GM21447 (cell line): ENCODE measurements around the gene MS4A10.

Experiments
- ATAC-seq: cut with Tn5 transposase; IDR thresholded peaks from one replicate; pipeline ENCODE4 v1.9.1; 2021; ENCODE audit not compliant: unreplicated experiment

MS4A10 gene

DNA sequence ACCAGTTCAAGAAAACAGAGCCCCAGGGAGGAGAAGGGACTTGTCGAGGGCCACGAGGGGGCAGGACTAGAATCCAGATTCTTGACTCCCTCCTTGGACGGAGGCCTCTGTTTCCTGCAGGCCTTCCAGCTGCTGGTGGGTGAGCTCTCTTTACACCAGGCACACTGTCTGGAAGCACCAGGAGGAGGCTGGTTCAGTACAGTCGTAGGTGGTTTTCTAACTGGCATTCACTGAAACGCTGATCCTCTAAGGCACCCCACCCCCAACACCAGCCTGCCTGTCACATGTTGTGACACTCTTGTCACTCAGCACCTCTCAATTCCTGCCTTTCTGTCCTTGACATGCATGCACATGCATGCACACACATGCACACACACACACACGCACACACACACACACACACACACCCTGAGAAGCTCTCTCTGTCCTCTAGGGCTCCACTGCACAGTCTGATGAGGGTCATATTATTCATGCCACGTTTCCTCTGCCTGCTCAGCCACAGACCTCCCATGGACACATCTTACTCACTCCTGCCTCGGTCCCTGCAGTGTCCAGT lies 751 bp downstream of the MS4A10 start:
- ATAC-seq = no peak

DNA sequence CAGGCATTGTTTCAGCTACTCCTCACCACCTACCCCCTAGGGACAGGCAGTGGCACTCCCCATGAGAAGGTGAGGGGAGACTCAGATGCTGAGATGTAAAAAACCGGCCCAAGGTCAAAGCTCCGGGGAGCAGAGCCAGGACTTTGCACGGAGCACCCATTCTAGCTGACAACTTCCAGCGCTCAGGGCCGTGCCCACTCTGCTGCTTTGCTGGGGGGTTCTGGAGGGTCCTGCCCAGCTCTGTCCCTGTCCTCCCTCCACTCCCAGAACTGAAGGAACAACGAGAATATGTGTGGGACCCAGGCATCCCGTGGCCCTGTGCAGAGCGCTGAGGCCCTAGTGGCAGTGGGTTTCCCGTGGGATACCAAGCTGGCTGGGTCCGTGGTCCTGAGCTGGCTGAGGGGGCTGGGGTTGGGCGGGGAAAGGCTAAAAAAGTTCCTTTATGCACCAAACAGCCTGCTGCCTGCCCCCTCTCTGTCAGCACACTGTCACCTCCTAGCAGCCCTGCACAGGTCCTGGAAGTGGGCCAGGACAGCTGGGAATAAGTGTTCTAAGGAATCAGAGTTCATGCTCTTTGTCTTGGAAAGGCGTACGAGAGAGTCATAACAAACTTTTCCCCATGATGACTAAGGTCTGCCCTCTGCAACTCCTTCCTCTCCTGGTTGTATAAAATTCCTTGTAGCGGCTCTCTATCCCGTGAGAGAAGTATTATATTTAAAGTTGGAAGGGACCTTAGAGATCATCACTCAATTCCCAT lies 1.9 kb downstream of the MS4A10 start:
- ATAC-seq = no peak

DNA sequence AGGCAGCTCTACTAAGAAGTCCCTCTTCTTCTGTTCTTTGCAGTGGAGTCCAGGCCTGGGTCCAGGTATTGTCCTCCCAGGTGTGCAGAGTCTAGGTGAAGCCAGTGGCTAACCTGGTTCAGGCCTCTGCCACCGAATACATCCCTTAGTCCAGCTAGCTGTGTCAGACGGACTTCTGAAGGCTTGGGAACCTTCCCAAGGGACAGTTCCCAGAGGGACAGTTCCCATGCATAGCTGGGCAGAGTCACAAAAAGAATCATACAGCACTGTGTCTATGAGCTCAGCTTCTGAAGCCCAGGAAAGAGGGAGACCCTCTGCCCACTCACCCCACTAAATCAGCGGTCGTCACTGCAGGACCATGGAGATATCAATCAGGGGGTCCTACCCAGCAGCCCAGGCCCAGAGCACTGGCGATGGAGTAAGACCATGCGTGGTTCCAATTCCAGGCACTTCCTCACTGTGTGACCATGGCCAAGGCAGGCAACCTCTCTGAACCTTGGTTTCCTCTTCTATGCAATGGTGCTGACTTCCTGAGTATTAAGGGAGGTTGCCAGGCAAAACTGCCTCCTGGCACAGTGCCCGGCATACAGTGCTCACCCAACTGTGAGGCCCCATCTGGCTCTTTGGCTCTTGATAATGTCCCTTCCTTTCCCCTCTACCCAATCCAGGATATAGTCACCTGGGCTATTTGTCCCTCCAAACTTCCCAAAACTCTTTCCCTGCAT lies 3.4 kb downstream of the MS4A10 start:
- ATAC-seq = no peak

DNA sequence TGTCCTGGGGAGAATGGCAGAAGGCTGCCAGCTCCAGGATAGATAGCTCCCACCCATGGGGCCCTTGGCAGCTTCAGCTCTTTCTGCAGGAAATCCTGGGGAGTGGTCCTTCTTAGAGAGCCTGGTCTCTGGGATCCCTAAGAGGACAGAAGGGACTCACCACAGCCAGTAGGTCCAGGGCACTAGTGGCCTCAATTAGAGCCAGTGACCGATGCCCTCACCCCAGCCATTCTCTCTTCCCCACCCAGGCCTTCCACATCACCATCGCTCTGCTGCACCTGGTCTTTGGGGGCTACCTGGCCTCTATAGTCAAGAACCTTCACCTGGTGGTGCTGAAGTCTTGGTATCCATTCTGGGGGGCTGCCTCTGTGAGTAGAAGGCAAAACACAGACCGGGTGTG lies 5.6 kb downstream of the MS4A10 start:
- no peak for ATAC-seq

DNA sequence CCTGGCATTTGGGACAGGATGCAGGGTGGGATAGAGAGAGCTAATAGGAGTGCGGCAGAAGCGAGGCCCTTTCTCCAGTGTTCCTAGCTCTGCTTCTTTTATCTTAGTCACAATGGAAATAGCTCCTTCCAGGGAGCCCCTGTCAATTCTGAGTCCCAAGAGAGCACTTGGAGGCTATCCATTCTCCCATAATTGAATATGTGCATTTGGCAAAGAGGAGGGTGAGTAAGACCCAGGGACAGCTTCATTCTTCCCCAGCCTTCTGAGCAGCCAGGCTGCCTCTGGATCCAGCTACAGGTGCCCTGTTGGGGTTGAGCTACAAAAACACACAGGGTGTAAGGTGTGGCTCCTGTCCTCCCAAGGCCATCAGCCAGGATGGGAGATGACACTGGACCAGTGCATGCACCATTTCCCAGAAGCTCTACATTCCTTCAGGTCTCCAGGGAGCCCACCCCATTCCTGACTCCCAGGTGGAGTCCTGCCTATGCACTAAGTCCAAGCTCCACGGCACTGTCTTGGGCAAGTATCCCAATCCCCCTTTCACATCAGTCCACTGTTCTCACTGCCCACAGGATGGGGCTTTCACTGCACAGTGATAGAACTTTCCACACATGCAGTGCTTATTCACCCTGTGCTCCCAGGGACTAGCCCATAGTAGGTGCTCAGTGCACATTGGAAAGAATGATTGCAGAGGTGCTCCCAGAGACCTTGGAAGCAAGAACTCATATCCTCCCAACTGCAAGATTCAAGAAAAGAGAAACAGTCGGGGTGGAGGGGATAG lies 6.2 kb downstream of the MS4A10 start:
- no peak for ATAC-seq

DNA sequence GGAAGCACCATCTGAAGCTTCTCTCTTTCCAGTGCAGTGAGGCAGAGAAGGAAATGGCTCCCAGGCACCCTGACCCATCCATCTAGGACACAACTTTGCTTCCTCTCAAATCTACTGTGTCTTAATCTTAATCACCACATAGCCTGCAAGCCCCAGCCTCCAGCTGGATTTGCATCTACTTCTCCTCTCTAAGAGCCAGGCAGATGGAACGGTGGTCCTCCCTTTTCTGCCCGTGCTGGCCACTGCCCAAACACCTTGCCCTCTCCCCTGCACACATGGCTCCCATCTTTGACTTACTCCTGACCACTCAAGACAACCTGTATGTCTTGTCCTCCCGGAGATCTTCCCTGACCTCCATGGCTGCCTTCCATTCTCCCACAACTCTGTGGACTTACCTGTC lies 7.4 kb downstream of the MS4A10 start:
- ATAC-seq = no peak

DNA sequence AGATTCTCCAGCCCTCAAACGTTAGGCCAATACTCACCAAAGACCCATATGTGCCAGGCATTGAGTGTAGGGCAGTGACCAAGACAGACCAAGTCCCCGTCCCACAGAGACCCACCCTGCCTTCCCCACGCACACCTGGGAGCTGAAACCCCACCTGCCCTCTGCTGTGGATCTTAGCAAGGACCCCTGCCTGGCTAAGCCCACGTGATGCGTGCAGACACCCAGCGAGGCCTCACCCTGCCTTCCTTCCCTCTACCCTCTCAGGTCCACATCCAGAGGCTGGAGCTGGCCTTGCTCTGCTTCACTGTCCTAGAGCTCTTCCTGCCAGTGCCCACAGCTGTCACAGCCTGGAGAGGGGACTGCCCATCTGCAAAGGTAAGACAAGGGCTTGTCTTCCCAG lies 10.2 kb downstream of the MS4A10 start:
- ATAC-seq = no peak

DNA sequence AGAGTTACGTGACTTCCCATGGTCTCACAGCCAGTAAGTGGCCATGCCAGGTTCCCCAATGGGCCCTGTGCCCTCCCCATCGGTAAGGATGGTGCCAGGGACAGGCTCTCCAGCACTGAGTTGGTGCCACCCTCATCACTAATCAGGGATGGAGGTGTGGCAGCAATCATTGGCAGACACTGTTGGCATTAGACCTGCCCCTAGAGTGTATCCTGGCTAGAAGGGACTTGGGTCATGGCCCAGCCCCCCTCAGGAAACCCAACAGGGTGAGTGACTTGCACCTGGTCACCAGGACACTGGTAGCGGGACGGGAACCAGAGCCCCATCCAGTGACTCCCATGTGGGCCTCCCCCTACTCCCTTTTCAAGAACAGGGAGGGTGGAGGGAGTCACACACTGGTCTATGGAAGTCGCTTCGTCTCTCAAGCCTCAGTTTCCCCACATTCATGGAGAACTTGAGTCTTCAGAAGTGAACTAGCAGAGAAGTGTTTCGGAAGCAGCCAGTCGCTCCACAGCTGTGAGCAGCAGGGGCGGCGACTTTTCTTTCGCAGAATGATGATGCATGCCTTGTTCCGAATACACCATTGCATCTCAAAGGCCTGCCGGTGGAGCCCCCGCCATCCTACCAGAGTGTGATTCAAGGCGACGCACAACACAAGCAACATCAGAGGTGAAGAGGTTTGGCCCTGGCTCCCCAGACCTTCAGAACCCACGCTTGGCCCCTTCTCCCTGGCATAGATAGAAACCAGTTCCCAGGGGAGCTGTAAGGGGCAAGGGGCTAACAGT lies 12.9 kb downstream of the MS4A10 start:
- no peak for ATAC-seq

DNA sequence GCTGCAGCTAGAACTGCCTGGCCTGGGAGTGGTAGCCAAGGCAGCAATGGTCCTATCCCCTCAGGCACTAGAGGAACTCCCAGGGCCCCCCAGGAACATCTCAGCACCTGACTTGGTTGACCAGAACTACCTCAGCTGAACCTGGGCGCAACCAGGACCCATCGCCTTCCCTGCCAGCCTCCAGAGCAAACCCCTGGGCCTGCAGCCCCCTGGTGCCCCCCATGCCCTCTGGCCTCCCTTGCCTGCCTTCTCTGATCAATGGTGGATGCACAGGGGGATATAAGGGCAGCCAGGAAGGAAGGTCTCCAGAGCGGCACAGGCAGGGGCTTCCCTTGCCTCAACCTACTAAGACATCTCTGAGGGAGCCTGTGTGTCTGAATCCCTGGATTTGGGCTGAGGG lies 13.5 kb downstream of the MS4A10 start:
- no peak for ATAC-seq

DNA sequence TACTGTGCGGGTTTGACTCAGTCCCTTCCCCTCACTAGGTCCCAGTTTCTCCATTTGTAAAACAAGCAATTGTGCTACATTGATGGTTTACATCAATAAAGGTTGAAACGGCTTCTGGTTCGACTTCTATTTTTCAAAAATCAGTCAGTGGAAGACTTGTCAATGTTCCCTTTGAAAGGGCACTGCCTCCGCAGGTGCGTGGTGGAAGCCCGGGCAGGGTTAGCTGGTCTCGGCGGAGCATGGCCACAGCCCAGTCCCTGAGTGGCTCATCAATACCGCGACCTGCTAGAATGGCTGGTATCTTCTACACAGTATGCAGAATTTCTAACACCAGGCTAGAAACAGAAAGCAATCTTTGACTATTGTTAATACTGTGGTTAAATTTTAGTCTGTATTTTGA lies 16.1 kb downstream of the MS4A10 start:
- no peak for ATAC-seq

DNA sequence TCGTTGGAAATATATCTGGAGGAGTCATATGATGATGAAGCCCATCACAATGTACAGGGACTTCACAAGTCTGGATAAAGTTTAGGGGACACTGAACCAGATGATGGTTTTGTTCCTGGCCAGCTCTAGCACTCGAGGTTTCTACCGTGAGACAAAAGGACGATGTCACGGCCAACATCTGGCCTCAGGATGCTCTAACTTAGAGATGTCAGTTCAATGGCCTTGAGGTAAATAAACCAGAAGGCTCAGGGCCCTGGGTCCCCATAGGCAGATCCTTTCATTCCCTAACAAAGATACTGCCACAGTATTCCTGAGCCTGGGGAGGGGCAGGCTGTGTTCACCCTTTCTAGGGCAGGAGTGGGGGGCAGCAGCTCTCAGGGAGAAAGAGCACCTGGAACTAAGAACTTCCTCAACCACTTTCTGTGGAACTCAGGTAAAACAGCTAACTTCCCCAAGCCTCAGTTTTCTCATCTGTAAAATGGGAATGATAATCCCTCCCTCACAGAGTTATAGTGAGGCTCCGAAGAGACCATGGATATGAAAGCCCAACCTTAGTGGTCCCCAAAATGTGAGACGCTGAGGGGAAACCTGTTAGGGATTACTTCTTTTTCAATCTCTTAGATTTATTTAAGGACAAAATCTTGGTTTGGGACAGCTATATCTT lies 18.3 kb downstream of the MS4A10 start:
- ATAC-seq = no peak

DNA sequence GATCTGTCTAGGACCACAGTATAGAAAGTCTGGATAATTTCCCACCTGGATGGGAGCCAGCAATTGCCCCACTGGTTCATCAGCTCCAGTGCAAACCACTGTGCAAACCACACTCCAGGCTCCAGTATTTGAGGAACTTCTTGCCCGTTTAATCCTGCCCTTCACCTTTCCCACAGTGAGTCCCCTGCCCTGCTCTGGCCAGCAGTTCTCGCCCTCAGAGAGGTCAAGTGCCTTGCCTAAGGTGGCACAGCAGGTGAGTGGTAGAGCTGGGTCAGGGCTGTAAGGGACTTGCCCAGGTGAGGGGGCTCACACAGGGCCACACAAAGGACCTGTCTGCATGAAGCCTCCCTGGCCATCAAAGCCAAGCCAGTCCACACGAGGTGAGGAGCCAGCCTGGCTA lies 24.1 kb downstream of the MS4A10 start:
- ATAC-seq = no peak

DNA sequence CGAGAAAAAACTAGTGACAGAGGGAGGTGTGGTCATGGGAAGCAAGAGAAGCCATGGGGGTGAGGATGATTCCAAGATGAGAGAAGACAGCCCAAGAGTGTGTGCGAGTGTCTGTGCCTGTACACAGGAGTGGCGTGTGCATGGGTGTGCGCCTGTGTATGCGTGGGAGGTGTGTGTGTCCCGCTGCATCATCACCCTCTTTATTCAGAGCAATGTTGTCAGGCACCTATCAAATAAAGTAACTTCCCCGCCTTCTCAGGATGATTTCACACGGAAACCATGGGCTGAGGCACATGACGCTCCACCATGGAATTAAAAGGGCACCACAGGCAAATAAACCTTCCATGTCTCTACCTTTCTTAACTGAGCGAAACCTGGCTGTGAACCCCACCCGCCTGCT lies 24.6 kb downstream of the MS4A10 start:
- ATAC-seq = no peak

DNA sequence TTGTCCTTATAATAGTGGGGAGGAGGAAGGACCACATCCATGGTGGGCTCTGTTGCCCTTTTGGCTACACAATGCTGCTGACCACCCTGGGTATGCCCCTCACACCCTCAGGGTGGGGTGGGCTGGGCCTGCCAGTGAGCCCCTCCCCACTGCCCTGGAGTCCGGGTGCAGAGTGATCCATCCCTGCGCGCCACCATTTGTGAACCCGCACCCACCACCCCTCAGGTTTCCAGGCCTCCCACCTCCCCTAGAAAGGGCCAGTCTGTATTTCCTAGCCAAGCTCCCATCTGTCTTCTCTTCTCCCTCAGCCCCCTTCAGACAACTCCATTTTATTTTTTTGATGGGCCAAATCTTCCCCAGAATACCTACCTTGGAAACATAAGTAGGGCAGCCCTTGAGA lies 25.0 kb downstream of the MS4A10 start:
- no peak for ATAC-seq

DNA sequence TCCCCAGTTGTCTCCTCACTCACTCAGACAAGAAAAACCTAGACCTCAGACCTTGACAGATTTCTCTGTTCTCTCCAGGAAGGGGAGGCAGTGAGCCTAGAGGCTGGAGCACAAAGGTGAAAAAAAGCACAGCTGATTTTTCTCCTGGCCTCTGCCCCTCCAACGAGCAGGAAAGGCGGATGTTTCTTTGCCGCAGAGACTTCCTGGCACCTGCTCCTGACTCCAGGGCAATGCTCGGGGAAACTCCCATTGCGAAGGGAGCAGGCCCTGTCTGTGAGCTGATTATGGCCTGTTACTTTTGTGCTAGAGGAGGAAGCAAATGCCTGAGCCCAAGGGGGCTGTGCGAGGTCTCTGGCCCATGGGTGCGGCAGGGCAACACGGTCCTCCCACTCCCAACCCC lies 25.4 kb downstream of the MS4A10 start:
- no peak for ATAC-seq

DNA sequence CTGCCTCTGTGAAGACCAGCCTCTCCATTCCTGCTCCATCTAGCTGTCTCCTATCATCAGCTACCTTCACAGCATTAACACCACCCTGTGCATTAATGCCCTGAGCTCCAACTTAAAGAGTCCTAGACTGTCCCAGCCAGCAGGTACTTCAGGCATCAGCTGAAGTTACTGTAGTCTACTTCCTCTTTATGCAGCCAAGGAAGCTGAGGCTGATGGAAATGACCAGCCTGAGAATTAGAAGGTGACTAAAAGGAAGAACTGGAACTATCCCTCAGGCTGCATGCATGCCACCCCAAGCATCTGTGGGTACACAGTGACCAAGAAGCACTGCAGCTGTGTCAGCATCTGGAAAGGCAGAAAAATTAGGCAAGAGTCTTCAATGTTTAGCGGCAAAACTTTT lies 28.2 kb downstream of the MS4A10 start:
- no peak for ATAC-seq

DNA sequence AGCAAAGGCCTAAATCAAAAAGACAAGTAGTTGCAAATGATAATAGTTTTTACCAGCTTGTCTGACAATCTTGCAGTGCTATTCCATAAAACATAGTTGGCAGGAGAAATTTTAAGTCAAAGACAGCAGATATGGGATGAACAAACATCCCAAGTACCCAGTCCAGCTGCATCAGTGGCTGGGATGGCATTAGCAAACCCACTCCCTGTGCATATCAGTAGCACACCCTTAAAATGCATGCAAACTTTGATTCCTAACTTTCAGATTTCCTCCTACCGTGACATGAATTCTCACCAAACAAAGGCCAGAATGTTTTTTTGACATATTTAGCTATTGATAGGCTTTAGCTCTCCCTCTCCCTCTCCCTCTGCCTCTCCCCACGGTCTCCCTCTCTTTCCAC lies 29.0 kb downstream of the MS4A10 start:
- no peak for ATAC-seq

DNA sequence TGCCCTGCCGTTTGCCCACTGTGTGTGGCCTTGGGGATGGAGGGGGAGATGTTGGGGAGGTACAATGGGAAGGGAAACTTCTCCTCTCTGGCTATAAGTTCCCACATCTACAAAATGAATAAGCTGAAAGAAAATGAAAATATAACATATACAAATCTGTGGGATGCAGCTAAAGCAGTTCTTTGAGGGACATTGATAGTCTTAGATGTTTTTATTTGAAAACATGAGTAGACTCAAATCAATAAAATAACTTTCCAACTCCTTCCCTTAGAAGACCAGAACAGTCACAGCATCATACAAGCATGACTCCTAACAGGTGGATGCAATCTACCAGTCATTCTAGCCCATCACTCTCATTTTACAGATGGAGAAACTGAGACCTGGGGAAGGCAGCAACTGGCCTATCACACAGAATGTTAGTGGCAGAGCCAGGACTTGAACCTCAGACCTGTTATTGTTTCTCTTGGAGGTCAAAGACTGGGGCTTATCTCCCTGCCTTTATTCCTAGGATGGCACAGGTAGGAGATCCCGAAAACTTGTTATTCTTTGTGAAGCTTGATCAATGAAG lies 31.5 kb downstream of the MS4A10 start:
- no peak for ATAC-seq

DNA sequence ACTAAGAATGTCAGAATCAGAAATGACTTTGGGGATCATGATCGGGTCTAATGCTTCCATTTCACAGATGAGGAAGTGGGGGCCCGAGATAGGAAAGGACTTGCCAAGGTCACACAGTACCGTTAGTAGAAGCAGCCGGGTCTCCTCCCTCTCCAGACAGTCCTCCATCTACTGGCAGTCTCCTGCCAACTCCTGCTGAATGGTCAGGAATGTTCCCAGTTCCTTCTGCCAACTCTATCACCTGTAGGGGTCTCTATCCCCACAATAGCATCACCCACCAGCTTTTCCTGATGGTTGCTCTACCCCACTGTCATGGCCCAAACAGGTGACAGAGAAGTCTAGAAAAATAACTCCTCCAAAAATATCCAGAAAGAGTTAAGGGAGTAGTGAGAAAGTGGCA lies 32.9 kb downstream of the MS4A10 start:
- ATAC-seq = no peak
